Astrocyte (in vitro differentiated cells and primary cell): ENCODE results near the gene CD276.

Experiments
- EZH2 ChIP-seq: IDR thresholded peaks from 2 replicates; pipeline ENCODE4 v1.6.1; 2012; ENCODE audit warnings: mild to moderate bottlenecking, low read length, inconsistent platforms; ENCODE audit not compliant: insufficient read depth
- TF ChIP-seq, protein P1 (sequence below): IDR thresholded peaks from 2 replicates; pipeline ENCODE4 v1.5.1; 2011; ENCODE audit warnings: low read depth, mild to moderate bottlenecking, inconsistent platforms, low read length, moderate library complexity; ENCODE audit not compliant: insufficient read depth

DNA sequence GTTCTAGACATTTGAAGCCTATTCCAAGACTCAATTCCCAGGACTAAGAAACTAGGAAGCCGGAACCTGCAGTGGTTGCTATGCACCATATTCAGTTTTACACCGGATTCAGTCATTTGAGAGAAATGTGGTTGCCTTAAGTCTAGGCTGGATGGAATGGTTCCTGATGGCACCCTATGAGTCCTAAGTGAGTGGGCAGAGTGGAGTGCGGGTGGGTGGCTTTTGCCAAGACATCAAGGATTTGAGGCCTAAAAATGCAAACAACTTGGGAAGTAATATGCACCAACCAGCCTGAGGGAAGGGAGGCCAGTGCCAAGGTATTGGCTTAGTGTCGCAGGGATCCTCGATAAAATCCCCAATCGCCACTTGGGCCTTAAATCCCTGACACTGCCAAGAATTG lies 4.2 kb upstream of the CD276 start:
- TF ChIP-seq, protein P1, sequence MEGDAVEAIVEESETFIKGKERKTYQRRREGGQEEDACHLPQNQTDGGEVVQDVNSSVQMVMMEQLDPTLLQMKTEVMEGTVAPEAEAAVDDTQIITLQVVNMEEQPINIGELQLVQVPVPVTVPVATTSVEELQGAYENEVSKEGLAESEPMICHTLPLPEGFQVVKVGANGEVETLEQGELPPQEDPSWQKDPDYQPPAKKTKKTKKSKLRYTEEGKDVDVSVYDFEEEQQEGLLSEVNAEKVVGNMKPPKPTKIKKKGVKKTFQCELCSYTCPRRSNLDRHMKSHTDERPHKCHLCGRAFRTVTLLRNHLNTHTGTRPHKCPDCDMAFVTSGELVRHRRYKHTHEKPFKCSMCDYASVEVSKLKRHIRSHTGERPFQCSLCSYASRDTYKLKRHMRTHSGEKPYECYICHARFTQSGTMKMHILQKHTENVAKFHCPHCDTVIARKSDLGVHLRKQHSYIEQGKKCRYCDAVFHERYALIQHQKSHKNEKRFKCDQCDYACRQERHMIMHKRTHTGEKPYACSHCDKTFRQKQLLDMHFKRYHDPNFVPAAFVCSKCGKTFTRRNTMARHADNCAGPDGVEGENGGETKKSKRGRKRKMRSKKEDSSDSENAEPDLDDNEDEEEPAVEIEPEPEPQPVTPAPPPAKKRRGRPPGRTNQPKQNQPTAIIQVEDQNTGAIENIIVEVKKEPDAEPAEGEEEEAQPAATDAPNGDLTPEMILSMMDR: no peak
- TF ChIP-seq EZH2: no peak
